GM21825 (cell line): Measurements from ENCODE around the gene PID1.

Experiments used
- ATAC-seq: cut with Tn5 transposase; IDR thresholded peaks from one replicate; pipeline ENCODE4 v1.9.1; 2021; ENCODE audit warnings: mild to moderate bottlenecking, moderate library complexity; ENCODE audit not compliant: unreplicated experiment

PID1 gene

DNA sequence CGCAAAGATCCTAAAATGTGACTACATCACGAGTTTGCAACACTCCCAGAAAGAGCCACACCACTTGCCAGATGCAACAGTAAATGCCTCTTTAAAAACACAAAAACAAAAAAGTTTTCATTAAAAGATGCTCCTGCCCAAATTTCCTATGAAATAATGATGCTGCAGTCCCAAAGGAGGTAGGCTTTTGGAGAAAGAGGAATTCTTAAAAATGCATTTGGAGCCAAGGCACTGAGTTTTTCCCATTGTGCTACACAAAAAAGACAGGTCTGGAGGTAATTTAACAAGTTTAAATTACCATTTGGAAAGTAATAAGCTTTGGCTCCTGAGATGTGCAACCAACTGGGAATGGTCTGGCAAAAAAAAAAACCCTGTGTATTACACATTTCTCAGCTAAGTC lies 145.0 kb downstream of the PID1 start:
- ATAC-seq = no peak

DNA sequence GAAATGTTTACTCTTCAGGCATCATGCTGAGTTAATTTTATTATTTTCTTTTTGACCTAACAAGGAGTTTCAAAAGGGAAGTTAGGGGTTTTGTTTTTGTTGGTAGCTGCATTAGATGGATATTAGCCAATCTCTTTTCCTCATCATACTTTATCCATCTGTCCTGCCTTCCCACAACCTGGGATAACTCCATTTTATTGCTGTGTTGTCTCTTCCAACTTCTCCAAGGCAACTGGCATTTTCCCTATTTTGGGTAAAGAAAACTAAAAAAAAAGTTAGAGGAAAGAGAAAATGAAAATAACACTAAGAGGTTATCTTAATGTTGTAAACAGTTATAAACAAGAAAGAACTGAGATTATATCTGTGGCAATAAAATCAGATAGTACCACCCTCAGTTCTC lies 147.0 kb downstream of the PID1 start:
- ATAC-seq = no peak

DNA sequence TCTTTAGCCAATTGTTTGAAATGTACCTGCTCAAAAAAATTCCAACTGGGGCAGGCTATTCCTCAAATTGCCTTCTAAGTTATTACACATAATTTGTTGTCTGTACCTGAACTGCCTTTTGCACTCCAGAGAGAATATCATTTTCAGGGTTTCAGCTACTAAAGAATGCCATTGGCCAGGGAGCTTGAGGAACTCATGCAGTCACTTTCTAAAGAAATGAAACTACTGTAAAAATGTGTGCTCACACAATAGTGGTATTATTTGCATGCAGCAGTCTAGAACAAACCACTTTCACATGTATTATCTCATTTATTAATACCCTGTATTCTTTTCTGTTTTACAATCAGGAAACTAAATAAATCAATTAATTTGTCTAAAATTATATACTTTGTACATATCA lies 152.2 kb downstream of the PID1 start:
- peak; percentile 75 for ATAC-seq

DNA sequence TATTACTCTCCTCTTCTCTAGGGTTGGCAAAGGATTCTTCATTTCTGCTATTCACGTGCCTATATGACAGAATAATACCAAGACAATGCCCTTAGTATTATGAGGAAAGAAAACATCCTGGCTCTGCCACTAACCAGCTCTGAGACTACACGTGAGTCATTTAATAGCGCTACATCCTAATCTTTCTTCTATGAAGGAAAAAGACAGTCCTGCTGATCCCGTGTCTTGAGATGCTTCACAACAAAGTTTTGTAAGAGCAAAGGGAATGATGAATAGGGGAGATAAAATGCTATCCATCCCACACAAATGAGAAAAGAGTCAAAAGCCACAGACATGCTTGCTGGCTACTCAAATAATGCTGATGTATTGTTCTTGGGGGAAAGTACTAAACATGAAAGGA lies 152.8 kb downstream of the PID1 start:
- ATAC-seq = no peak

DNA sequence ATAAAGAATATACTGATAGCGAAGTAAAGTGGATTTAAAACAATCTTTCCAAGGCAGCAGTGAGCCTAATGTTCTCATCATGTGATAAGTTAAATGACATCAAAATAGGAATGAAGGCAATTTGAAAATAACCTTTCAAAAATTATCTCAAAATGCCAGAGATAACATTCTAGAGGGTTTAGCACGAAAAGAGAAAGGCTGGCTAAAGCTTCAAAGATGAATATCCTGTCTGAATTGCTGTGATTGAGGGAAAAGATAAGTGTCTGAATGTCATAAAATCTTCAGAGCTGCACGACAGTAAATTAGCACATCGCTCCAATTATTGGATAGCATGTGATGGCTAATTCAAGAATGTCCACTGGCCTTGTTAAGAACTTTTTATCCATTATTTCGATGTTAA lies 159.3 kb downstream of the PID1 start:
- ATAC-seq = no peak

DNA sequence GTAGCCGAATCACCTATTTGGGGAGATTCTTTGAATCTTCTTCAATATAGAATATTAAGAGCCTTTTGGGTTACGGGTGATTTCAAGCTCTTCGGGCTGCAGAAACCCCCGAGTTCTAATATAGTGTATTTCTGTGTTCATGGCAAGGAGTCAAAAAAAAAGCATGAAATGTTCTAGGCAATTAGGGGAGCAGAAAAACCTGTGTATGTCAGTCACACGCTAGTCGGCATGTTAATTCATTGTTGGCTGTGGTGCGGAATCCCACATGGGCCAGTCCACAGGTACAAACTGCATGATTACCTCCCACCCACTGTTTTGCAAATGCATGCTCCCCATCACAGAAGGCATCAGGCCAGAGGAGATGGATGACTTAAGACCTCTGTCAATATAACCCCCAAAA lies 161.9 kb downstream of the PID1 start:
- ATAC-seq = no peak

DNA sequence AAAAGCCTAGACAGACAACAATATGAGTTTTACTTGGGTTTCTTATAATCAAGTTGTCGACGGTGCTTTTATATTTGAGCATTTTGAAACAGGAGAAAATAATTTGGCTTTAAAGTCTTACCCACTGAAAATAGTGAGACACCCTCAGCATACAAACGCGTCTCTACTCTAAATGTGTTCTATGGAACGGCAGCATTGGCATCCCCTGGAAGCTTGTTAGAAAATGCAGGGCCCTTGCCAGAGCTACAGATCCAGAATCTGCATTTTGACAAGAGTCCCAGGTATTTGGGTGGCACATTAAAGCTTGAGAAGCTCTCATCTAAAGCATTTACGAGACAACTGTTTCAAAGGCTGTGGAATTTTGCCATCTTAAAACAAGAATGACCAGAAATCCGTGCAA lies 163.5 kb downstream of the PID1 start:
- ATAC-seq = no peak

DNA sequence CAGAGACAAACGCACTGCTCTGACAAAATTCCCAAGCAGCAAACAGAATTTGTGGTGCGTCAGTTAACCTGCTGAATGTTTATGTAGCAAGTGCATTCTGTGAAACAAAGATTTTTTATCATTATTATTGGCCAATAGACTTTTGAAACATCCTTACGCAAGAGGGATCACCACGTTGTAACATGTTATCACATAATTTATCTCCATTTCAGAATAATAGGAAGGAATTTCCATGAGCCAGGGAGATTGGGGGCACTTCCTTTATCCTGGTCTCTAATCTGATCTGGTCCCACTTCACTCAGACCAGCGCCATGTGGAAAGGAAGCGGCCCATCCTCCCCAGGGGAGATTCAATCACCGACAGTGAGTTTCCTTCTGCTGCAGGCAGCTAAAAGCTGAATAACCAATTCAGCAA lies 166.1 kb downstream of the PID1 start:
- no peak for ATAC-seq

DNA sequence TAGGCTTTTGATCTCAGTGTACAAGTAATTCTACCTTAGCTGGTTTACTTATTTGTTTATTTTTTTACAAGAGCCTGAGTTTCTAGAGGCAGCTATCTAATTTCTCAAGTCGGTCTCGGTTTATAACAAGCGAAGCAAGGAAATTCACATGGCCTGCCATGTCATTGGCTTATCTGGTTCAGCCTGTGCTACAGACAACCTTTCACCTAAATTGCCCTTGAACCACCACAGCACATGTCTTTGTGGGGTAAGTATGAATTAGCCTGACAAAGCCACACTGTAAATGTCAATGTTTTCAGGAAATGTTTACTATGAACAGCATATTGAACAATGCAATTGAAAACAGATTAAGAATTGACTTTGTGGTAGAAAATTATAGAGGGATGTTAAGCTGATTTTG lies 167.1 kb downstream of the PID1 start:
- no peak for ATAC-seq

DNA sequence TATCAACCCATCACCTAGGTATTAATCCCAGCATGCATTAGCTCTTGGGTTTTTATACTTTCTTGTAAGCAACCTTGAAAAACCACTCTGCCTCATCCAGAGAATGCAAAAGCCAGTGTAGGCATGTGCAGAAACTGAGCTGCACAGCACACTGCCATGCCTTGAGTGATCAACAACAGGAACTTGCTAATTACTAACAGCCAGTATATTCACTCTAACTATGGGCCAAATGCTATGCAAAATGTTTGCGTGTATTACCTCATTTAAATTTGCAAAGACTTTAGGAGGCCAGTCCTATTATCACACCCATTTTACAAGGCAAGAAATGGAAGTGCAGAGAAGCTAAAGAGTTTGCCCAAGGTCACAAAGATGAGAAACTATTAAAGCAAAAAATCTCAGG lies 169.8 kb downstream of the PID1 start:
- no peak for ATAC-seq

DNA sequence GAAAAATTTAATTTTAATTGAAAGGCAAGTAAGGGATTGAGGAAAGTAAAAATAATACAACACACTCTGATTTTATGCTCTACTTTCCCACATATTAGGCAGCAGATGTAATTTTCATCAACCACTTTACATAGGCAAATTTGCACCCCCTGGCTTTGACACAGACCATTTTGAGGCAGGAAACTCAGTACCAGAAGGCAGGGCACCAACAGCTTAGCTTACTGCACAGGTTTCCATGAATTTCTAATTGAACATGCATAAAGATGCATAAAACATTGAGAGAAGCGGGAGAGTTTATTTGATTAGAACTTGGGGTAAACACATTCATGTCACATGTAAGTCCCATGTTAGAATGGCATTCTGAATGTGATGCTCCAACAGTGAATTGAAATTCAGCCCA lies 171.9 kb downstream of the PID1 start:
- ATAC-seq = no peak

DNA sequence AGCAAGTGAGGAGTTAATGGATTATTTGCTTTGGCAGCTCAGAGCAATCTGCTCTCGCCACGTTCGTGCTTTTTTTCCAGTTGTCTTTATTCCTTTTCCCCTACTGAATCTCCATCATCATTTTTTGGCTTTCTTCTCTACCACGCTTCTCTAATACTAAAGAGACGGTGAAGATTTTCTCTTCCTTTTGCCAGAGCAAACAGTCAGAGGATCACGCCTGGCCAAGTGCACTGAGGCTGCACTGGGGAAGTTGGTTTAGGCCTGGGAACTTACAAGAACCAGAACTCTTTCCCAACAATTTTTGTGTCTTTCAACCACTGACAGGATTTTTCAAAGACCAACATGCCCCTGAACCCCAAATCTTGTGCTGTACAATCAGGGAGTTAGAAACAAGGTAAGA lies 172.3 kb downstream of the PID1 start:
- ATAC-seq = no peak

DNA sequence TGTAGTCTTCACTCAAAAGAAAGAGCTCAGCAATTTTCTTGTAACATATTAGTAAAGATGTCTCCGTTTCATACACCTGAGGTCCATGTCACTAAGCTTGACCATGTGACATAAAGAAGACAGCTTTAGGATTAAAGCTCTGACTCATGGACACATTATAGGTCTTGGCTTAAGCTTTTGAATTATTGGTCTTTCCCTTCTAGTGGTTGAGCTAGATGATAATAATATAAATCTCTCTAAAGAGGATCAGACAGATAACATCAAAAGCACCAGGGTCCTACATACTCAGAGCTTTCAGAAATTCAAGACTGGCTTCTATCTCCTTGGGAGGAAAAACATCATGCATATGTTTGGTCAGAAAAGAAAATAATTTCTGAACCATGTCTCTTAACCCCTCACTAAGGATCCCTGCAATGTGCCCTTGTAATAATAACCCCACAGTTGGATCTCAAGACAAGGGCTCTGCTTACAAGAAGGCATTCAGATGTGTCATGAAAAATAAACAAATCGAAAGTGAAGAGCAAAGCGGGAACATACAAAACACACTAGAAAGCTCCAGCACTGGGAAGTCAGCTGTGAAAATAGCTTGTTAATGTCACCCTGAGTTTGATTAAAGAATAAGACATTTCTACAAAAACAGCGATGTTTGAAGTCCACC lies 174.5 kb downstream of the PID1 start:
- ATAC-seq = no peak

DNA sequence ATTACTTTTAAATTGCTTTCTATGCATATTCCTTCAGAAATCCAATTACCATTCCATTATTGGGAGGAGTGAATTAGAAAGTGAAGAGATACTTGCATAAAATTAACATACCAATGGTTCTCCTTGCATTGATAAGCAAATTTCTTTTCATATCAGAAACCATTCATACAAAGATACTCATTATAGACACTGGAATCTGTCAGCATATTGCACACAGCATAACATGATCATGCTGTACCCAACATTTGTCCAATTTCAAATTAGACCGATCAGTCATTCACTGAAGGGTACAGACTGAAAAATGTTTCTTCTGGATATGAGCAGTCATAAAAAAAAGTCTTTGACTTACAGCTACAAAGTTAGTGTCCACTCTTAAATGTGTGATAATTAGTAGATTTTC lies 175.6 kb downstream of the PID1 start:
- ATAC-seq = no peak

DNA sequence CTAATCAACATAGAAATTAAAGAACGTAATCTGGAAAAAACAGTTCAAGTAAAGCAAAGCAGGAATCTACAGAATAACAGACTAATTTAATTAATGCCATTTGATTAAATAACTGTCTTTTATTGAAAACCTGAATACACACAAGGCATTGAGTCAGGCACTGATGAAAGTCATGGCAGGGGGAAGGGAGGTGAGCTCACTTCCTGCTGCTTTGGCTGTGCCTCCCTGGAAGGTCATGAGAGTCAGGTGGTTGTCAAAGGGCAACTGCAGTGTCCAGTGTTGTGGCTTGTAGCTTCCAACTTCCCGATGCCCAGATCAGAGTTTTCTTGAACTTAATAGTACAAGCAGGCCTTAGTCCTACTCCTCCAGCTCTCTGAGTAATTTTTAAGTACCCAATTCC lies 180.9 kb downstream of the PID1 start:
- ATAC-seq = no peak

DNA sequence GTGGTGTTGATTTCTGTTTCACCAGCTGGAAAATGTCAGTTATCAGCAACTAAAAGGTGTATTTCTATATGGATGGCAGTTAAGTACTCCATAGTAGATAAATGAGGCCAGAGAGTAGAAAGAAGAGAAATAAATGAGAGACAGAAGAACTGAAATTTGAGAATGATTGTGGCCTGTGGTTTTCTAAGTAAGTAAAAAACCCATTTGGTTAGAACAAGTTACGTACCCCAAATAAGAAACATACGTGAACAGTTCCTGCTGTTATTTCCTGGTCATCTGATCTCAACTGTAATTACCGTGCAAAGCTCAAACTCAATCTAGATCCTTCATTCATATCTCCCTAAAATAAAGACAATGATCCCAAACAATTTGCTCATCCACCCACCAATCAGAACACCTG lies 181.3 kb downstream of the PID1 start:
- no peak for ATAC-seq

DNA sequence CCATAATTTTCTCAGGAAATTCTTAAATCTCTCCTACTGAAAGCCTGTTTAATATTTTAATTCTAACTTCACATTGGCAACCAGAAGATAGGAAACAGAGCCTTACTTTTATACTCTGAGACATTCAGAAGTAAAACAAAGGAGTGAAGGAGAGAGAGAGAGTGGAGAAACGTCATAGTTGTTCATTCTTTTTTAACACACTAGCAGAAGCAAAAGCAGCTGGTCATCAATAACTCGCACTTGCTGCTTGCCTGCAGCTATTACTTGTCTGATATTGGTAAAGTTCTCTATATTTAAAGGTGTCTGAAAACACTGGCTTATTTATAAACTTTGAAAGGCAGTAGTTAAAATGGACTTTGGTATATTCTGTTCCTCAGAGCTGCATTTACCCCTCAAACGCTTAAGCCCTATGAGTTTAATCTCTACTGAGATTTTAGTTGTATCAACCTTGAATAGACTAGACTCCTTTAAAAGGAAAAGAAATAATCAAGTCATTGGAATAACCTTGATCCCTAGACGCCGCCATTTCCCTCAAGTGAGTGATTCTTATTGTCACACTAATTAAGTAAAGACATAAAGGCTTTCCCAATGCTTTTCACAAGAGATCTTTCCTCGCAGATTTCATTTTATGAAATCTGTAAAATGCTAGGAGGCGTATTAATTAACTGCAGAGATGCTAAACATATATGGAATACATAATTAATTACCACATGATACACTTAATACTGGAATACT lies 182.0 kb downstream of the PID1 start:
- no peak for ATAC-seq

DNA sequence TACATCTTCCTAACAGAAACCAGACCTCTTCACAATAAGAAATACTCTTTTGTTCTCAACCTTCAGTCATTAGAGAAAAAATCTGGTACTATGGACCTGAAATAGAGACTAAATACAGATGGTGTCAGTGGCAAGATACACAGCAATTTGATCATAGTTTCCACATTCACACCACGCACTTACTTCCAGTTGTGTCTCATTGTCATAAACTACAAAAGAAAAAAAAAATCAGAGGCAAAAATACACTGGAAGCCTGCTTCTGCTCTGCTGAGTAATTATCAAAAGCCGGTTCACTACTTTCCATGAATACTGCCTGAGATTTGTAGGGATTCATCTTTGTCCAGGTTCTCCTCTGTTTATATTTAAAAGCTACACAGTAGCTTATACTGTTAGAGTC lies 182.6 kb downstream of the PID1 start:
- ATAC-seq = no peak

DNA sequence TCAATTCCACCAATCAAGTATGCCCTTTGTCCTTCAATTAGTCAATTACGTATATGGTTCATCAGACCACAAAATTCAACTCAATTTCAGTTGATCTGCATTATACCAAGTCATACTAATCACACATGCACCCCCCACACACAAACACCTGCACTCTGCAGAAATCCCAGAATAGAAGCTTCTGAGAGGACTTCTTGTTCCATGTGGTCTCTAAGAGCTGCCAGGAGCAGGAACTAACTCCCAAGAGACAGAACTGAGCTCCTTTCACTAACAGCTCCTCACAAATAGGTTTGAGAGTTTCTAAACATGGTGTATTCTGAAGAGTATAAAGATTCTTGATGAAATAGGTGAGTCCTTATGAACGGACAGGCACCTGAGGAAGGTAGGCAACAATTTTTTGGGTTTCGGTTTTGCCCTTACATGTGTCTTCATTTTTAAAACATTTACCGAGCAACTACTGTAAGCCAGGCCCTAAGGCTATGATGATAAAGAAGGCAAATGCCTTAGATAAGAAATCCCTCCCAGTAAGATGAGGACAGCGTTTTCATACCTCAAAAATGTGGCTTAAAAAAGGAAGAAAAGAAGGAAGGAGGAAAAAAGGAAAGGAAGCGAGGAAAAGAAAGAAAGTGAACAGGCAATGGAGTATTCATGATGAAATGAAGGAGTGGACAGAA lies 183.1 kb downstream of the PID1 start:
- ATAC-seq = no peak

DNA sequence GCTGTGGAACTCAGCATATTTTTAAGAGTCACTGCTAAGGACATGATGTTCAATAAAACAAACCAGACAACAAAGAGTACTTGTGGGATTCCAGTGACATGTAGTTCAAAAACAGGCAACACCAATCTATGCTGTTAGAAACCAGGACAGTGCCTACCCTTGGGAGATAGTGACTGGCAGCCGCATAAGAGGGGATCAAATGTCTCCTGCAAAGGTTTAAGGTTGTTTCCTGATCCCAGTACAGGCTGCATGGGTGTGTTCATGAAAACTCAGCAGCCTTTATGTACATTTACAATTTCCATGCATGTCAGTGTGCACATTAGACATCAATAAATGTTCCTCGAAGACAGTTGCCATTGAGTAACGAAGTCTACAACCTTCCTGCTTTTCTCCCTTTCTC lies 183.8 kb downstream of the PID1 start:
- ATAC-seq = no peak

DNA sequence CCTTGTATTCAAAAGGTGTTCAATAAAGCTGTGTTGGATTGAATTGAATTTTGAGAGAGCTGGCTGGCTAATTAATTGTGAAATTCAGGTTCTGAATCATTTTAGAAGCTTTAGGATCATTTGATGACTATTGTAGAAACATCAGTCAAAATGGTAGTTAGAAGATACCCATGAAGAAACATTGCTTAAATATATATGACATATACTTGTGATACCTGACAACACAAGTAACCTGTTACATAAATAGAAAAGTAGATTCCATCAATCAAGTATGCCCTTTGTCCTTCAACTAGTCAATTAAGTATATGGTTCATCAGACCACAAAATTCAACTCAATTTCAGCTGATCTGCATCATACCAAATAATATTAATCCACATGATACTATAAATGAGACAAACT lies 185.6 kb downstream of the PID1 start:
- ATAC-seq = no peak

DNA sequence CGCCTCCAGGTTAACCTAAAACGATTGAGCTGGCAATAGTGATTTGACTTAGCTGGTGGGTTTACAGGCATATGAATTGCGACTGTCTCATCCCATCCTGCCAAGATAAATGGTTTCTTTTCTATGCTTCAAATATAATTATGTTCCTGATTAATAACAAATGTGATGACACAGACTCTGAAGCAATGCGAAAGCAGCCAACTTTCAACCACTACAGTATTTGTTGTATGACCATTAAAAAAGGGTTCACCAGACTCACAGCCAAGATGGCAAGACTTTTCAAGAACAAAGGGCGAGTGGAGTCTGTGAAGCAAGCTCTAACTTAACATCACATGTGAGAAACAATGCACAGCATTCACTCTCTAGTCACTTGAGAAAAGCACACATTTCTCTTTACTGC lies 186.6 kb downstream of the PID1 start:
- ATAC-seq = no peak
